Astrocyte of the cerebellum (primary cell): Measurements from ENCODE around the gene ANKMY2.
A peak's percentile ranks its signal among the peaks of the same experiment; 100 is the strongest.

Experiments
- DNase-seq: peaks from one replicate; pipeline ENCODE4 v3.0.0-alpha.2; 2011; ENCODE audit warnings: low read depth
- H3K4me3 ChIP-seq: 2 replicates; pipeline ENCODE4 v1.5.1; 2011; ENCODE audit warnings: mild to moderate bottlenecking, low read depth, low read length, moderate library complexity
- in situ Hi-C: cut with HindIII; loops from 2 replicates; pipeline ENCODE4 v1.10.0; 2017; ENCODE audit warnings: low sequenced_read_pairs
- TF ChIP-seq, protein P1 (sequence below): IDR thresholded peaks from 2 replicates; pipeline ENCODE4 v1.5.1; 2012; ENCODE audit warnings: low read length, low read depth, moderate library complexity, mild to moderate bottlenecking; ENCODE audit errors: missing control alignments

The ANKMY2 gene

DNA sequence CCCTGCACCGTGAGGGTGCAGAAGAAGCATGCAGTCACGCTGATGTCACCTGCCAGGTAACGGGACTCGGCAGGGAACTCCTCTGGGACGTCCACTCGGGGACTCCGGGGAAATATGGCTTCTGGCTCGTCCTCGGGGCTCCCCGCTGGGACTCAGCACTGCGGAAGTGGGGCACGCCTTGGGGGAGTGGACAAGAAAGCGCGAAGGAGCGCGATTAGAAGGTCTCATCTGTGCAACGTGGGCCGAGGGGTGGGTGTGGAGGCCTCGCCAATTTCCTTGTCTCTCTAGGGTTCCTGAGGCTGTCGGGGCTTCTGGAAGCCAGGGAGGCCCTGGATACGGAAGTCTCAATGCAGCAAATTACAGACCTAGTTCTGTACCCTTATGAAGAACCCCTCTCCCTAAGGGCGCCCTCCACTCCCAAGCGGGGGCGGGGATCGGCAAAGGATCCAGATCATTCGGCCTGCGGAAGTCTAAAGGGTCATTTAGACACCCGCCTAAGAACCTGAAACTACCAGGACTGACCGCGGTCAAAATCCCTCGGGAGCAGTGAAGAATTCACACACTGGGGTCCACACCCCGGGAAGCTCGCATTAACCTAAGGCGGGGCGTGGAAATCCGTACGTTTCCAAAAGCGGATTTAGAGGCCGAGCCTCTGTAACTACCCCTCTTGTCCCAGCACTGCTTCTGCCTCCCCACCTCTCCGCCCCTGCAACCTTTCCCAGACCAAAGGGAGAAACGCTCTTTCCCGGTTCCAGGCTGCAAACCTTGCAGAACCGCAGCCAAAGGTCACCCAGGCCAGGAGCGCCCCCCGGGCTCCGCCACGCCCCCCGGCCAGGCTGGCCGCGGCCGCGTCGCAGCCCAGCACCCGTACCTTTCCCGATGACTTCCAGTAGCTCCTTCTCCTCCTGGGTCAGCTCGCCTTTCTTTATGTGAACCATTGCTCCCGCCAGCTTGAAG, 640 bp downstream of the ANKMY2 start:
- DNase-seq: no peak
- peak overlapping the region; percentile 91 for H3K4me3 ChIP-seq
- in situ Hi-C loops: no loop called here
- TF ChIP-seq, protein P1, sequence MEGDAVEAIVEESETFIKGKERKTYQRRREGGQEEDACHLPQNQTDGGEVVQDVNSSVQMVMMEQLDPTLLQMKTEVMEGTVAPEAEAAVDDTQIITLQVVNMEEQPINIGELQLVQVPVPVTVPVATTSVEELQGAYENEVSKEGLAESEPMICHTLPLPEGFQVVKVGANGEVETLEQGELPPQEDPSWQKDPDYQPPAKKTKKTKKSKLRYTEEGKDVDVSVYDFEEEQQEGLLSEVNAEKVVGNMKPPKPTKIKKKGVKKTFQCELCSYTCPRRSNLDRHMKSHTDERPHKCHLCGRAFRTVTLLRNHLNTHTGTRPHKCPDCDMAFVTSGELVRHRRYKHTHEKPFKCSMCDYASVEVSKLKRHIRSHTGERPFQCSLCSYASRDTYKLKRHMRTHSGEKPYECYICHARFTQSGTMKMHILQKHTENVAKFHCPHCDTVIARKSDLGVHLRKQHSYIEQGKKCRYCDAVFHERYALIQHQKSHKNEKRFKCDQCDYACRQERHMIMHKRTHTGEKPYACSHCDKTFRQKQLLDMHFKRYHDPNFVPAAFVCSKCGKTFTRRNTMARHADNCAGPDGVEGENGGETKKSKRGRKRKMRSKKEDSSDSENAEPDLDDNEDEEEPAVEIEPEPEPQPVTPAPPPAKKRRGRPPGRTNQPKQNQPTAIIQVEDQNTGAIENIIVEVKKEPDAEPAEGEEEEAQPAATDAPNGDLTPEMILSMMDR: no peak

DNA sequence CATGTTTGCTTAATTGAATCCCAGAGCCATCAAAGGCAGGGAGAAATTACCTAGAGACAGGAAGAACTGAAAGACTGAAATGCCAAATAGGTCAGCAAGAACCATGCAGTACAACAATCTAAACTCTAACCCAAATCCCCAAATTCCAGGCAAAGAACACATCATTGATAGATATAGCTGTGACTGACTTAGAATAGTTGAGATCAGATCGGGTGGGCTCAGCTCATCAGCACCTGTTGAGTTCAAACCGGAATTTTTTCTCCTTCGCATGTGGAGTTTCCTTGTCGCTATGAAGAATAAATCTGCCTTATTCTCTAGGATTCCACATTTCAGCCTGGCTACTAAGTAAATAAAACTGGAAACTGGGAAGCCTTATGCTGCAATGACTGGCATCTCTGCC, 1.4 kb downstream of the ANKMY2 start:
- in situ Hi-C loops: no loop called here
- no peak for DNase-seq
- H3K4me3 ChIP-seq: peak overlapping the region; percentile 91
- TF ChIP-seq, protein P1: no peak

DNA sequence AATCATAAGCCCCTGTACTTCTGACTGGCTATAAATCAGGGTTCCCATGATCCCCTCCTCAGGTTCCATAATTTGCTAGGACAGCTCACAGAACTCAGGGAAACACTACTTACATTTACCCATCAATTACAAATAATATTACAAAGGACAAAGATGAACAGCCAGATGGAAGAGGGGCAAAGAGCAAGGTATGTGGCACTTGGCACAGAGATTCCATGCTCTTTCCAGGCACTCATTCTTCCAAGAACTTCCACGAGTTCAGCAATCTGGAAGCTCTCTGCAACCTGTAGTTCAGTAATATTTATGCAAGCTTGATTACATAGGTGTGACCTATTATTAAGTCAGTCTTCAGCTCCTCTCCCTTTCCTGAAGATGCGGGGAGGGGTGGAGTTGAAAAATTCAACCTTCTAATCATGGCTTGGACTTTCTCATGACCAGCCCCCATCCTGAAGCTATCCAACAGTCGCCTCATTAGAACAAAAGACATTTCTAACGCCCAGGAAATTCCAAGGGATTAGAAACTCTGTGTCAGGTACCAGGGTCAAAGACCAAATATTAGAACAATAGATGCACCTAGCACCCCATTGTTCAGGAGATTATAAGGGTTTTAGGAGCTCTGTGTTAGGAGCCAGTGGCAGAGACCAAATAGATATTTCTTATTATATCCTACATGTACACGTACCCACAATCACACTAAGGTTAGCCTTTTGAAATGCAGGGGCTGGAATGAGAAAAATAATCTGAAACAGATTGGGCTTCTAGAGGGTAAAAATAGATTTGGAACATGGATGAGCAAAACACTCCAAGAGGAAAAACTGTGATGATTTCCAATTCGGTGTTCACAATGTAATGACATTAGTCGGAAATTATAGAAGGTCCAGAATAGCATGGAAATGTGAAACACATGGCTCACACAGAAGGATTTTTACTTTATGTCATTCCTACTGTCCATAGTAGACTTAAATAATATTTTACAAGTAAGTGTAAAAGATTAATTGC, 7.0 kb downstream of the ANKMY2 start:
- TF ChIP-seq, protein P1: no peak
- in situ Hi-C loops: no loop called here
- H3K4me3 ChIP-seq: no peak overlapping the region
- no peak for DNase-seq

DNA sequence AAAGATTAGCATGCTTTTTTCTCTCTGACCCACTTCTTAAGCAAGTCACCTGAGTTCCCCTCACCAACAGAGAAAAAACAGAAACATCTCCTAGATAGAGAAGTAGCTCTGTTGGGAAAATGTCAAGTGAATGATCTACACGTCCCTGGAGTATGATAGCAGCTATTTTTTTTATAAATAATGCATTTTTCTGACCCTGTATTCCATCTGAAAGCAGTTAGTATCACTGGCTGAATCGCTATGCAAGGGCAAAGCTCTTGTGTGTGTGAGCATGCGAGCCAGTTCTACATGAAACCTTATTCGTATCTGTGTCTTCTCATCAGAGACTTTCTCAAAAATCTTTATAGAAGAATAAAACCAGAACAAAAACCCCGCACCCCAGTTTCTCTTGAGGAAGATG, 8.2 kb downstream of the ANKMY2 start:
- in situ Hi-C loops: no loop called here
- DNase-seq: no peak
- TF ChIP-seq, protein P1: no peak
- no peak overlapping the region for H3K4me3 ChIP-seq

DNA sequence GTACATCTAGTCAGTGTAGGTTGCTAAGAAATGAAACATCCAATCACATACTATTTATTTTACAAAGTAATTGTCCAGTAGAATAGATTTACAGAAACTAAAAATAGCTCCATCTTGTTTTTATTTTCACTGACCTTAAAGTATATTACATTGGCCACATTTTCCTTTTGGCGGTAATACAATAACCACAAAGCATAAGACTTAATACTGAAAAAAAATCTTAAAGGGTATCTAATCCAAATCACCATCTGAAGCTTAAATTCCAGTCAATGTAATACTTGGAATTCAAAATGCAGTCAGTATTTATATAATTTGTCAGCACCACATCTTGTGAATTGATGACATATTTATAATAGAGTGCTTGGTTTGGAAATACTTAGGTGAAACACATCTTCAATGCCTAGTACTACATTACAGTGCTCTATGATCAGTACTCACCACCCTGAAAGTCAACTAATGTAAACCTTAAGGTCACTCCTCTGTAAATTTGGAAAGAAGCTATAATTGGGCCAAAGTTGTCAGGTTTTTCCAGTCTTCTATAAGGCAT, 8.9 kb downstream of the ANKMY2 start:
- in situ Hi-C loops: no loop called here
- TF ChIP-seq, protein P1: no peak
- peak; percentile 50 for DNase-seq
- H3K4me3 ChIP-seq: no peak overlapping the region

DNA sequence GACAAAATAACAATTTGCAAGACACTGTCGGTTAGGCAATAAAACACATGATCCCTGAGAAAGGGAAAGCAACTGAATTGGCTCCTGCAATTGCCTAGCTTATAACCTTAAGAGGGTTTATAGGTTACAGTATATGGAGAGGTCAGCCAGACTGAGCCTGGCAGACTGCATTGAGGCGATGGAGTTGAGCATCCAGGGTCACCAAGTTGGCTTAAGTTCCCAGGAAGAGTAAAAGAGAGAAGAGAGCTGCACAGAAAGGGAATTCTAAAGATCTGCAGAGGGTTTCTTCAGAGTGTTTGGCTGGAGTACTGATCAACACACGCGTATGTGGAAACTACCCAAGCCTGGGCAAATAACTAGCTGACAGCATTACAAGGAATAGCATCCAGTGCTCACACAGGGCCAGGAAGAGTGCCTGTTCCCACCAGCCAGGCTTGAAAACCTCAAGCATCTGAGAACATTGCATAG, 11.2 kb downstream of the ANKMY2 start:
- TF ChIP-seq, protein P1: no peak
- in situ Hi-C loops: no loop called here
- H3K4me3 ChIP-seq: no peak overlapping the region
- DNase-seq: no peak
